ENCODE data around the gene CFAP74. TPM values are rescaled to one million over a fixed set of nuclear protein-coding genes. Genes with fewer than 3 reads are reported as not detected.
"Not testable (repeated sequence)": the region's sequence is repeated elsewhere in the genome, so short reads cannot be mapped to it uniquely, and the experiment has no call there.

The CFAP74 gene
- total RNA-seq, 1 donor from 2014 or later, result not detected

DNA sequence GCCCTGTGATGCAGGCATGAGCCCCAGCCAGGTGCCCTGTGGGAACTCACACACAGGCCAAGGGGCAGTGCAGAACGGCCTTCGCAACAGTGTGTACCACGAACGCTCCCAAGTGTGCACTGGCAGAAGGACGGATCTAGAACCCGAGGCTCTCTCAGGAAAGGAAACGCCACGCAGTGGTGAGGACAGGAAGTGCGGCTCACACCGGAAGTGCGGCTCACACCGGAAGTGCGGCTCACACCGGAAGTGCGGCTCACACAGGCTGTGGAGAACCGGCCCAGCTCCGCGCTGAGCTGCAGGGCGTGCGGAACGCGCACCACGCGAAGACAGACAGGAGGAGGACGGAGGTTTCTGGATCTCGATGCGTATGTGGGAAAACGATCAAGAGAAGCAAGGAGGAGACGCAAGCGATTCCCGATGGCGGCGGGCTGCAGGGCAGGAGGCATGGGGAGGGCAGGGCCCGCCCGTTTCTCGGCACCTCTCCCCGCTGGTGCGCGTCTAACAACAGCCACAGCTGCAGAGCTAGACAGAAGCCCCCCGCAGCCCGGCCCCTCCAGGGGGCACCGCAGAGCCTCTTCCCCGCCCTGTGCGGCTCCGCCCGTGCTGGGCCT, 48.6 kb downstream of the CFAP74 start:
- intact Hi-C loops (cut with micrococcal nuclease), result no loop called here

DNA sequence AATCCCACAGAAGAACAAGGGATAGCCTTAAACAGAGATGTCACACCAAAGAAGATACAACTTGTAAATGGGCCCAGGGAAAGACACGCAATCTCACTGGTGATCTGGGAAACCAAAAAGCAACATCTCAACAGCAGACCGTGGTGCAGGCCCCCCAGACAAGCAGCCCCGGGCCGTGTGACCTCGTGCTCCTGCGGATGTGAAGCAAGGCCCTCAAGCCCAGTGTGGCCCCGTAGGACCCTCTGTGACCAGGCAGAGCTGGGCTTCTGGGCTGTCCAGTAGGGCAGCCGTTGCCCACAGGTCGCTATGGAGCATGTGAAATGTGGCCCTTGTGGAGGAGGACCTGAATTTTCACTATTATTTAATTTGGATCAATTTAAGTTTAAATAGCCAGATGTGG, 49.6 kb downstream of the CFAP74 start:
- intact Hi-C loops (cut with micrococcal nuclease), result no loop called here

DNA sequence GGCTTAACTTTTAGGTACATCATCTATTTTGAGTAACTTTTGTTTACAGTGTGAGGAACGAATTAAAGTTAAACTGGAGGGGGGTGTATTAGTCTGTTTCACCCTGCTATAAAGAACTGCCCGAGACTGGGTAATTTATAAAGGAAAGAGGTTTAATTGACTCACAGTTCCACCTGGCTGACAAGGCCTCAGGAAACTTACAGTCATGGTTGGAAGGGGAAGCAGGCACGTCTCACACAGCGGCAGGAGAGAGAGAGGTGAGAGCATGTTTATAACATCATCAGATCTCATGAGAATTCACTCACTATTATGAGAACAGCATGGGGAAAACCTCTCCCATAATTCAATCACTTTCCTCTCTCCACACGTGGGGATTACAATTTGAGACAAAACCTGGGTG, 52.6 kb downstream of the CFAP74 start:
- intact Hi-C loops (cut with micrococcal nuclease), result no loop called here

GRCh38 chr1:1948783-1949182, 54.8 kb downstream of the CFAP74 start:
- intact Hi-C loops (cut with micrococcal nuclease), result no loop called here

- intact Hi-C loops (cut with micrococcal nuclease), result no loop called here
Observed at GRCh38 chr1:1947493-1947892, 56.1 kb downstream of the CFAP74 start.

DNA sequence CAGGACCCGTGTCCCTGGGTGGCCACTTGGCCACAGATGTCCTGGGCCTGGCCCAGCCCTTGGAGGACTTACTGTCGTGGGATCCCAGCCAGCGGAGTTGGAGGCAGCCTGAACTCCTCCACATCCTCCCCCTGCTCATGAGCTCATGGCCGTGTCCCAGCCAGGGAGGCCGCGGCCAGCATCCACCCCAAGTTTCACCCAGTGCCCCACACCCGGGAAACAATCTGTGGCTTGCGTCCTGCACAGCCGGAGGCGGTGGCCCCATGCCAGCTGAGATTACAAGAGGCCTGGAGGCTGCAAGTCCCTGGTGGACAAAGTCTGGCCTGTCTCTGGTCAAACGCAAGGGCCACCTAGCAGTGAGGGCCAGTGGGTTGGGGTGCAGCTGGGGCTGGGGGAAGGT, 57.0 kb downstream of the CFAP74 start:
- intact Hi-C loops (cut with micrococcal nuclease), result no loop called here

DNA sequence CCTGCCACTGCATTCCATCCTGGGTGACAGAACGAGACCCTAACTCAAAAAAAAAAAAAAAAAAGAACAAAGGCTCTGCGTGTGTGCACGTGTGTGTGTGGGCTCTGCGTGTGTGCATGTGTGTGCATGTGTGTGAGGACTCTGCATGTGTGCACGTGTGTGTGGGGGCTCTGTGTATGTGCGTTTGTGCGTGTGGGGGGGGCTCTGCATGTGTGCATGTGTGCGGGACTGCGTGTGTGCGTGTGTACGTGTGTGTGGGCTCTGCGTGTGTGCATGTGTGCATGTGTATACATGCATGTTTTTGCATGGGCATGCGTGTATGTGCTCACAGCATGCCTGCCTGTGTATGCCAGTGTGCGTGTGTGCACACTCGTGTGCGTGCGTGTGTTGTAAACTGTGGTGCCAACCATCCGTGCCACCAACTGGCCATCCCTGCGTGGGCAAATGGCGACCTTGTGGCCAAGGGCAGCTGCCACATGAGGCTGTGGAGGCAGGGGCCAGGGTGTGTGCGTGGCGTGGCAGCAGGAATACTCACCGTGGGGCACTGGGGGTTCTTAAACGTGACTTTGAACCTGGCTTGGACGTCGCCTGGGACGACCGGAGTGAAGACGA, 57.7 kb downstream of the CFAP74 start:
- intact Hi-C loops (cut with micrococcal nuclease), result no loop called here

DNA sequence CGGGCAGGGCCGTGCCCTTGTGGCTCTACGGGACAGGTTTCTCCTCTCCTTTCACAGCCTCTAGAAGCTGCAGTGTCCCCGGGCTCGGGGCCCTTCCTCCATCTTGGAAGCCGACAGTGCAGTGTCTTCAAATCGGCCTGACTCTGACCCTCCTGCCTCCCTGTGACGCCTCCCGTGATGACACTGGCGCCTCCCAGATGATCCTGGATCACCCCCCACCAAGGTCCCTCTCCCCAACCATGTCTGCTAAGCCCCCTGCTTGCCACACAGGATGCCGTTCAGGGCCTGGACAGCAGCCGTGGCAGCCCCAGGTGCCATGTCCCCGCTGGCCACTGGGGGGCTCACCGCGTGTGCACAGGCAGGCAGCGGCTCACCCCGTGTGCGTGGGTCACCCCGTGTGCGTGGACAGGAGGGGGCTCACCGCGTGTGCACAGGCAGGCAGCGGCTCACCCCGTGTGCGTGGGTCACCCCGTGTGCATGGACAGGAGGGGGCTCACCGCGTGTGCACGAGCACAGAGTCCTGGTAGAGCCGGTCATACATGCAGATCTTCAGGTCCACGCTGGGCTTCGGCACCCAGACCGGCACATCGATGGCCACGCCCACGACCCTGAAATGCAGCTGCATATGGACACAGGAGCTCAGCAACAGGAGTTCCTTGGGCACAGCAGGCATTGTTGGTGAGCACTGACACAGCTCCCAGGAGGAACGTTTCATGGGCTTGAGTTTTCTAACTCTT, 59.6 kb downstream of the CFAP74 start:
- intact Hi-C loops (cut with micrococcal nuclease), result loop anchor here (1.0 kb wide), 1 partner anchor 102 kb away; no protein-coding TSS in a partner anchor

DNA sequence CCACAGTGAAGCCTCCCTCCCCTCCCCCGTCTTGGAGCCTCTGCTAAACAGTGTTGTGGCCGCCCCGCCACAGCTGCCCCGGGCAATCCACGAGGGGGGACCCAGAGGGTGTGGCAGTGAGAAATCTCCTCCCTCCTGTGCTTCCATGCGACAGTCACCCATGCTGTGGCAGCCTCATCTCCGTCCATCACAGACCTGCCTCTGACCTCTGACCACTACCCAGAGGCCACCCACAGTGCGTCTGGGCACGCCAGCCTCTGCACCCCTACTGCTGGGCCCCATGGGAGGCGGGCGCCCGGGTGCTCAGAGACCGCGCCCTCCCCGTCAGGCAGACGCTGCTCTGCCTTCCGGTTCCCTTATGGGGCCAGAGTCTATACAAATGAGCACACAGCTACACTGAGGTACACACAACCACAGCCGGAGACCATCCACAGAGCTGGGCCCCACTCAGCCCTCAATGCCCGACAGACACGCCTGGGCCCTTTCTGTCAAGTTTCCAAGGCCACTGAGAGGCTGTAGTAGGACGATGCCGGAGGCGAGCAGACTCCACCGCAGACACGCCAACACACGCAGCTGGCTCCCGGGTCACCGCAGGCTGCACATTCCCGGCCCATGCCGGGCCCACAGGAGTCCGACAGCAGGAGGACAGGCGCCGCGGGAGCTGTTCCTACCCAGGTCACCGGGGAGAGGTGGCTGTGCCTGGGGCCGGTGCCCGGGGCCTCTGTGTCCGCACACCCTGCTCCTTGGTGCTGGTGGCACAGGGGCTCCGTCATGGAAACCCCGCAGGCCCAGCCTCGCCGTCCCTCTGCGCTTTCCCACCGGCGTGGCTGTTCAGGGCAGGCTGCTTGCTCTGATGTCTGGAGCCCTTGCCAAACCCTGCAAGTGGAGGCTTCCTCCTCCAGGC, 60.6 kb downstream of the CFAP74 start:
- intact Hi-C loops (cut with micrococcal nuclease), result no loop called here

- intact Hi-C loops (cut with micrococcal nuclease), result no loop called here
Observed at GRCh38 chr1:1941868-1942752, 61.5 kb downstream of the CFAP74 start.

GRCh38 chr1:1941211-1941841, 62.3 kb downstream of the CFAP74 start:
- intact Hi-C loops (cut with micrococcal nuclease), result no loop called here

DNA sequence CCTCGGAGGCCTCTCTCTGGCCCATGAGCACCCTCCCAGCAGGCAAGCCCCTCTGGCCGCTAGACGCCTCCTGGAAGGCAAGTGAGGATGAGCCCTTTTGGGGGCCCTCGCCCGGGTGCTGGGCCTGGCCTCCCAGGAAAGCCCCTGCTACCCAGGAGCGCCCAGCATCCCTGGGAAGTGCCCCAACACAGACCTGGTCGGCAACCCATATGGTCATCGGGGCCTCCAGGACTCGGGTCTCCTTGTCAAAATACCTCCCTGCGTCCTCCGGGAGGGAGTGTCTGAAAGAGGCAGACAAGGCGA, 63.5 kb downstream of the CFAP74 start:
- intact Hi-C loops (cut with micrococcal nuclease), result no loop called here

DNA sequence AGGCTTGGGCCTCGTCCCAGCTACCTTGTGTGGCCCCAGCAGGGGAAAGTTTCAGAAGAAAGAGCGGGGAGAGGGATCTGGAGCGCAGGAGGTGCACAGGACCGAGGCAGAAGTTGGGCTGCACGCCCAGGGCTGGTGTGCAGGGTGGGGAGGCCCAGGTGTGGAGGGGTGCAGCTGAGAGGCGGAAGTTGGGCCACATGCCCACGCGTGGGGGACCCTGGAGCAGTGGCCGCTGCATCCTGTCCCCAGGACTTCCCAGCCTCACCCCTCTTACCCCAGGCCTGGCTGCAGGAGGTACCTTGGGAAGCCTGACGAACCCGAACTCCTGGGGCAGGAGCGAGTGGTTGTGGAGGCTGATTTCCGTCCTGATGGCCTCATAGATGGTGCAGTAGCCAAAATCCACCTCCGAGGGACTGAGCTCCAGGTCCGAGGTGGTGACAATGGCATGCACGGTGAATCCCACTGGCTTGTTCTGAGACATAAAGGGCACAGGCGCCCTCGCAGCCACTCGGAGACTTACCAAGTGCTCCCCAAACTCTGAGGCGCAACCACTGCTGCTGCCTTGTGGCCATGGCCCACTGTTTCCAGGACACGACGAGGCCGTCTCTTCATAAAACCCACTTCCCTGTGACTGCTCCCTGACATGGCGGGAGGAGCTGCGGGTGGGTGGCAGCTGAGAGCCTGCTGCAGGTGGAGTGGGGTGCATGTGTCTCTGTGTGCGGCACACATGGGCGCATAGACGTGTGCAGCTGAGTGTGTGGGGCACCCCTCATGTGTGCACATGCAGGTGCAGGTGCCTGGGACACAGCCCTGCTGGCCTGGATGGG, 64.1 kb downstream of the CFAP74 start:
- intact Hi-C loops (cut with micrococcal nuclease), result no loop called here

DNA sequence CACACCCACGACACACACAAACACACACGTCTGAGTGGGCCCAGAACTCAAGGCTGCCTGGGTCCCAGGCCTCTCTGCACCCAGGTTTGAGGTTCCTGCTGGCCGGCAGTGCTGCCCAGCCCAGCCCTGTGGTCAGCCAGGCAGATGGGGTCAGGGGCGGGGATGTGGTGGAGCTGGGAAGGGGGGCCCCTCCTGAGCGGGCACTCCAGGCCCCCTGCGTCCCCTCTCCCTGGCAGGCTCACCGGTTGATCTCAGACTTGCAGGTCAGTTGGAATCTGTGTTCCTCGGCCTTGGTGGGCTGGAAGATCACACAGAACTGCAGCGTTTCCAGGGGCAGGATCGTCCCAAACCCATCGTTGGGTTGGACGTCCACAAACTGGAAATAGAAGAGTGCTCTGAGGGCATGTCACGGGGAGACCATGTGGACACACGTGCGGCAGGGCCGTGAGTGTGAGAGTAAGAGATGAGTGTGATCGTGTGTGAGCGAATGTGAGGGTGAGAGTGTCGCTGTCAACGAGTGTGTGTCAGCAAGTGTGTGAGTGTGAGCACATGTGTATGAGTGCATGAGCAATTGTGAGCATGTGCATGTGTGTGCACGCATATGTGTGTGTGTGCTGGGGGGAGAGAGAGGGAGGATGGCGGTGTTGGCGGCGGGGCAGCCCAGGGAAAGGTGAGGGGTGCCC, 64.8 kb downstream of the CFAP74 start:
- intact Hi-C loops (cut with micrococcal nuclease), result no loop called here

DNA sequence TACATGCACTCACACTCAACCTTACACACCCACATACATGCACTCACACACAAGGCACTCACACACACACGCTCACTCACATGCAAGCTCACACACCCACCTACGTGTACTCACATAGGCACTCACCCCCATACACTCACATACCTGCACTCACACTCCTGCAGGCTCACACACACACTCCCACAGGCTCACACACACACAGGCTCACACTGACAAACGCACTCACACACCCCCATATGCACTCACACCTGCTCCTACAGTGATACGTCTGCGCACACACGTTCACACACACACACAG, 65.4 kb downstream of the CFAP74 start:
- intact Hi-C loops (cut with micrococcal nuclease), result no loop called here

DNA sequence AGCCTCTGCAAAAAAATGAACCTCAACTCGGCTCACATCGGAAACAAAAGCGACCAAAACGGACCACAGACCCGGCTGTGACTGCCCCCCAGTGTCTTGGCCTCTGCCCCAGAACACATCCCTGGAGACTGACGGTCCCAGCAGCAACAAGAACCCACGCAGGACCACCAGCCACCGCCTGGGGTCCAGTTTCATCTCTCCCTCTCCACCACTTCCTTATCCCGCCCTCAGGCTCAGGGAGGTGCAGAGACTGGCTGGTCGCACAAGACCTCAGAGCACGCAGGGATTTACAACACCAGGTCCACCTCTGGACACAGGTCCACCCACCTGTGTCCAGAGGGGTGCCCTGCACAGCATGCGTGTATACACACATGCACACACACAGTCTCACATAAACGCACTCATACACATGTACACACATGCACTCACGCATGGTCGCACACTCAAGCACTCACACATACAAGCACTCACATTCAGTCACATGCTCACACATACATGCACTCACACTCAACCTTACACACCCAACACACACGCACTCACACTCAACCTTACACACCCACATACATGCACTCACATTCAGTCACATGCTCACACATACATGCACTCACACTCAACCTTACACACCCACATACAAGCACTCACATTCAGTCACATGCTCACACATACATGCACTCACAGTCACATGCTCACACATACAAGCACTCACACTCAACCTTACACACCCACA, 65.9 kb downstream of the CFAP74 start:
- intact Hi-C loops (cut with micrococcal nuclease), result no loop called here

DNA sequence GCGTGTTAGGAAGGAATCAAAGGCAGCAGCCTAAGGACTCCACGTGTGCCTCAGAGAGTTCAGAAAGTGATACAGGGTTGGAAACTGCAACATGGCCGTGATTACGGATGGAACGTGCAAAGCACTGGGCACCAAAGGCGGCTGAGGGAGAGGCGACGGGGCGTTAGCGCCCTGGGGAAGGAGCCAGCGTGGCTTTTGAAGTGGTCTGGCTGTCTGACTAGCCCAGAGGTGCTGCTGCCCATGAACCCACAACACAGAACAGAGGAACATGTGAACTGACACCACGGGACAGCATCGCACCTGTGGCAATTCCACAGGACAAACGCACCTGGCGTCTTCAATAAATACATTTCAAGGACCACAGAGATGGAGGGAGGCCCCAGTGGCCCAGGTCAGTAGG, 66.5 kb downstream of the CFAP74 start:
- intact Hi-C loops (cut with micrococcal nuclease), result no loop called here

DNA sequence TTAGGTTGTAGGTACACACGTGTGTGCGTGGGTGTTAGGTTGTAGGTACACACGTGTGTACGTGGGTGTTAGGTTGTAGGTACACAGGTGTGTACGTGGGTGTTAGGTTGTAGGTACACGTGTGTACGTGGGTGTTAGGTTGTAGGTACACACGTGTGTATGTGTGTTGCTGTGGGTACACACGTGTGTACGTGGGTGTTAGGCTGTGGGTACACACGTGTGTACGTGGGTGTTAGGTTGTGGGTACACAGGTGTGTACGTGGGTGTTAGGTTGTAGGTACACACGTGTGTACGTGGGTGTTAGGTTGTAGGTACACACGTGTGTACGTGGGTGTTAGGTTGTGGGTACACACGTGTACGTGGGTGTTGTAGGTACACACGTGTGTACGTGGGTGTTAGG, 68.7 kb downstream of the CFAP74 start:
- intact Hi-C loops (cut with micrococcal nuclease), result not testable (repeated sequence)

Data from T-helper 1 cell treated with Interleukin-12 subunit alpha and Interleukin-12 subunit beta and Interleukin-4 antibody, amounts not matched to agents 30 ng/mL and 1 ng/mL, for 36 hours (primary cell).